GM12865 (cell line): ENCODE data around the gene CLK2.

Source experiments
- DNase-seq: peaks from one replicate; pipeline ENCODE4 v3.0.0; 2010; ENCODE audit warnings: low read depth
- H3K4me3 ChIP-seq: 2 replicates; pipeline ENCODE4 v1.5.1; 2011; ENCODE audit warnings: mild to moderate bottlenecking, low read depth, low read length, control low read depth
- CTCF ChIP-seq: IDR thresholded peaks from 2 replicates; pipeline ENCODE4 v1.5.1; 2011; ENCODE audit warnings: low read length, control low read depth, low read depth, inconsistent platforms; ENCODE audit not compliant: insufficient read depth; ENCODE audit errors: missing control alignments

The CLK2 gene

DNA sequence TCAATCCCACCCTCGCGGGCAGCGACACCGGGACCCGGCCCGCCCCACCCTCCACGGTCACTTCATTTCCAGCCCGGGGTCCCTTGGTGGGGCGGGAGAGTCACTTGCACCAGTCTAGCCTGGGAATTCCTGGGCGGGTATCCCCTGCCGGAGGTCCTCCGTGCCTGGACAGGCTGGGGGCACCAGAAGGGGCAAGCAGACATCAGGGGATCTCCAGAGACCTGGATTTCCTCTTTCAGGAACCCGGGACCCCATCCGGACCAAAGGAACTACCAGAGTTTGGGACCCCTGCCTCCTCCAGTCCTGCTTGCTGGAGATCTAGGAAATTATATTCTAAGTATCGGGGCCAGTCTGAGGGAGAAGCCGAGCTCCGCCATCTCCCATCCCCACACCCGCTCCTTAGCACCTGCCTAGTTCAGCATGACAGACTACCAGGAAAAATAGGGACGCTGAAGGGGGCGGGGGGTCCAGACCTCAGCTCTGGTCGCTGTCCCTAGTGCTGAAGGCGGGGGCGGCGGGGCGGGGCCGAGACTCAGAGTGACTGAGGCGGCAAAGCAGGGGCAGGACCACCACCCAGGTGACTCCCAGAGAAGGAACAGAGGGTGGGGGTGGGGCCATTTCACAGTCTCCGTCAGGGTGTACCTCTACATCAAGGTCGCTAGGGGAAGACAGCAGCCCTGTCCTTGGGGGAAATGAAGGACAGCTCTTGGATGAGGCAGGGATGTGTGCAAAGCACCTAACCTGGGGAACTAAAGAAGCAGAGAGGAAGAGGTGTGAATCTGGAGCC, 4.8 kb upstream of the CLK2 start:
- TF ChIP-seq CTCF = peak; percentile 46
- H3K4me3 ChIP-seq = peak overlapping the region; percentile 66
- DNase-seq = peak; percentile 68

DNA sequence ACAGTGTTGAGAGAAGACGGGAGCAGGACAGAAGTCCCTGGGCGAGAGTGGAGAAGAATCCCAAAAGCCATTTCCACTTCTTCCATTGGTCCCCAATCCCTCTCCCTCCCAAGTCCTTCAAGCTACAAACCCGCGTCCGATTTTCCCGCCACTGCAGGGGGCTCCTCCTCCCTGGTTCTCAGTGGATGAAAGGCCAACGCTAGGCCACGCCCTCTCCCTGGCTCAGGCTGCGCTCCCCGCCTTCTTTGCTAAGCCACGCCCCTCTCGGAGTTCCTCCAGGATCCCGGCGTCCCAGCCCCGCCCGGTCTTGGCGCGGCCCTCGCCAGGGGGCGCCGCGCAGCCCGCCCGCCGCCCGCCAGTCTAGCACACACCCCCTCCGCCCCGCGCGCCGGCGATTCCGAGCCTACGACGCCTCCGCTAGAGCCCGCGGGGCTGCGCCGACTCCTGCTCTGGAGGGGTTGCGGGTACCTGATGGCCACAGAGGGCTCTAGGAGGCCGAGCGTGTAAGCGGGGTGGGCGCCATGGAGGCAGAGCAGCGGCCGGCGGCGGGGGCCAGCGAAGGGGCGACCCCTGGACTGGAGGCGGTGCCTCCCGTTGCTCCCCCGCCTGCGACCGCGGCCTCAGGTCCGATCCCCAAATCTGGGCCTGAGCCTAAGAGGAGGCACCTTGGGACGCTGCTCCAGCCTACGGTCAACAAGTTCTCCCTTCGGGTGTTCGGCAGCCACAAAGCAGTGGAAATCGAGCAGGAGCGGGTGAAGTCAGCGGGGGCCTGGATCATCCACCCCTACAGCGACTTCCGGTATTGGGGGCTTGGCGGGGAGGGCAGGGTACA, 4.0 kb upstream of the CLK2 start, which contains the start of gene HCN3:
Gene HCN3 (plus strand): TSS at position 394 of the 832 bp plus-strand sequence. CDS start 128 bp downstream, at position 522.
- DNase-seq = peak; percentile 97
- H3K4me3 ChIP-seq = peak within 1 kb of the TSS; percentile 66
- peak; percentile 64 for TF ChIP-seq CTCF

GRCh38 chr1:155272466-155273342, 600 bp downstream of the CLK2 start:
- DNase-seq = no peak
- TF ChIP-seq CTCF = no peak
- H3K4me3 ChIP-seq = peak overlapping the region; percentile 77

DNA sequence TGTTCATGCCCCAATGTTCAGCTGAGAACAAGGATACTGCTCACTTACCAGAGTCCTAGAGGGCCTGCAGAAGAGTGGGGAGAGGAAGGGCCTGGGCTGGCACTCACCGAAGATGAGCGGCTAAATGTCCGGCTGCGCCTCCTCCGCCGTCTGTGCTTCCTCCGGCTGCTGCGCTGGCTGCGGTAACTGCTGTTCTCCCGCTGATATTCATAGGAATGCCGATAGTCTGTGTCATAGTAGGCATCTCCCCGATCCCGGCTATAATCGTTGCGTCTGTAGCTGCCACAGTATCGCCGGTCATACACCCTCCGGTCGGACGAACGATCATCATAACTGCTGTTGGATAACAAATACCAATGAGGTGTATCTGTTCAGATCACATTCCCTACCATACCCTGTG, 3.9 kb downstream of the CLK2 start:
- TF ChIP-seq CTCF = no peak
- no peak overlapping the region for H3K4me3 ChIP-seq
- no peak for DNase-seq

- no peak overlapping the region for H3K4me3 ChIP-seq
- no peak for TF ChIP-seq CTCF
- DNase-seq = no peak
These were observed 4.7 kb downstream of the CLK2 start for GRCh38 chr1:155268630-155269029.

DNA sequence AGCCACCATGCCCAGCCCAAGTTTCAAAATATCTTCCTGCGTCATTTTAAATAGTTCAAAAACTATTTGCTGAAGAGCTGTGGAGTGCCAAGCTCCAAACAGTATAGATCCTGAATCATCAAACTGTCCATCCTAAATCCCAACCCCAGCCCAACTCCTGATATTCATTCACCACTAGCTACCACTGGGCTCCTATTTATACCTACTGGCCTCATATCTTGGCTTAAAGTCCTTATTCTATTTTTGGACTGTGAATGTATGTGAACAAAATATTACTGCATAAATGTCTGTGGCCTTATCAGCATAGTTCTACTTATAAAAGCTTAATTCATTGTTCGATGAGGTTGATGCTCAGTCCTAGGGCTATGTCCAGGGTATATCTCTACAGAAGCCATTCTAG, 5.9 kb downstream of the CLK2 start:
- TF ChIP-seq CTCF = no peak
- H3K4me3 ChIP-seq = no peak overlapping the region
- no peak for DNase-seq
